Measurements from ENCODE around the gene ARF1.

- TF ChIP-seq CTCF (IDR thresholded peaks at IDR 0.05; ENCODE audit: insufficient read depth, low read length, poor library complexity, severe bottlenecking) (no peak), EZH2phosphoT487 (conservative IDR thresholded peaks at IDR 0.05; ENCODE audit: low read length) (no peak)
These were observed 2.9 kb downstream of the ARF1 start for GRCh38 chr1:228085287-228085951.

Measured in SU-DHL-6 (cell line).